WTC11 (cell line): ENCODE results near the gene MXD3. TPM values are rescaled to one million over a fixed set of nuclear protein-coding genes. Genes with fewer than 3 reads are reported as not detected.

Experiments used
- ATAC-seq: fragments of 200-7000 bp; cut with Tn5 transposase; 2 replicates; pipeline ENCODE4 v1.10.0; 2021; ENCODE audit warnings: mild to moderate bottlenecking, moderate library complexity
- CTCF ChIA-PET: fragments of 300-600 bp; sonication (Branson Sonifier 250); formaldehyde crosslinking; loops from one replicate; lab custom pipeline; 2021; ENCODE audit warnings: antibody characterized with exemption; lab: Charles Lee
- POLR2A ChIA-PET: fragments of 350-600 bp; sonication (Branson Sonifier 250); formaldehyde crosslinking; loops from one replicate; lab custom pipeline; 2021; ENCODE audit warnings: antibody characterized with exemption; lab: Charles Lee
- DNase-seq: peaks from one replicate; pipeline ENCODE4 v3.0.0; 2021; ENCODE audit warnings: low spot score
- H3K27ac Mint-ChIP-seq: 2 replicates; pipeline ENCODE4 v1.8.0; 2021; ENCODE audit warnings: mixed read lengths
- H3K27me3 Mint-ChIP-seq: 2 replicates; pipeline ENCODE4 v1.8.0; 2021; ENCODE audit warnings: low read depth, mild to moderate bottlenecking, moderate library complexity, mixed read lengths
- H3K36me3 Mint-ChIP-seq: 2 replicates; pipeline ENCODE4 v1.8.0; 2021; ENCODE audit warnings: mixed read lengths
- H3K4me1 Mint-ChIP-seq: 2 replicates; pipeline ENCODE4 v1.8.0; 2022; ENCODE audit warnings: mixed read lengths
- H3K4me3 Mint-ChIP-seq: 2 replicates; pipeline ENCODE4 v1.8.0; 2021; ENCODE audit warnings: mild to moderate bottlenecking, moderate library complexity, mixed read lengths
- H3K9me3 Mint-ChIP-seq: 2 replicates; pipeline ENCODE4 v1.8.0; 2021; ENCODE audit warnings: mixed read lengths
- GTF2I ChIP-seq: fragments of 250-450 bp; sonication (Bioruptor Pico); conservative IDR thresholded peaks from 2 replicates; pipeline ENCODE4 v1.4.0; 2021; ENCODE audit warnings: mild to moderate bottlenecking
- HMGA2 ChIP-seq: fragments of 250-450 bp; sonication (Bioruptor Pico); IDR thresholded peaks from 2 replicates; pipeline ENCODE4 v1.4.0; 2021; ENCODE audit warnings: mild to moderate bottlenecking, moderate library complexity
- JAZF1 ChIP-seq: fragments of 250-450 bp; sonication (Bioruptor Pico); IDR thresholded peaks from 2 replicates; pipeline ENCODE4 v1.9.0; 2021; ENCODE audit warnings: moderate library complexity, mild to moderate bottlenecking, inconsistent platforms
- JUN ChIP-seq: sonication (generic); formaldehyde crosslinking; IDR thresholded peaks from 2 replicates; pipeline ENCODE4 v1.8.0; 2023; ENCODE audit warnings: mild to moderate bottlenecking, missing genetic modification reagents
- OVOL2 ChIP-seq: fragments of 250-450 bp; sonication (Bioruptor Pico); IDR thresholded peaks from 2 replicates; pipeline ENCODE4 v1.9.0; 2021; ENCODE audit warnings: mild to moderate bottlenecking, borderline replicate concordance
- SOX15 ChIP-seq: fragments of 250-450 bp; sonication (Bioruptor Pico); IDR thresholded peaks from 2 replicates; pipeline ENCODE4 v1.9.0; 2021; ENCODE audit warnings: mild to moderate bottlenecking
- ZNF219 ChIP-seq: sonication (generic); formaldehyde crosslinking; IDR thresholded peaks from 2 replicates; pipeline ENCODE4 v1.8.0; 2023; ENCODE audit warnings: missing genetic modification reagents, mild to moderate bottlenecking, borderline replicate concordance
- total RNA-seq: library from RNA; stranded (reverse); gene quantifications from 3 replicates; pipeline ENCODE4 v1.2.3, GENCODE V29; 2021
- TF ChIP-seq, protein P1 (sequence below): sonication (generic); formaldehyde crosslinking; IDR thresholded peaks from 2 replicates; pipeline ENCODE4 v1.8.0; 2022; ENCODE audit warnings: missing genetic modification reagents
- TF ChIP-seq, protein P2 (sequence below): sonication (generic); formaldehyde crosslinking; IDR thresholded peaks from 2 replicates; pipeline ENCODE4 v1.8.1; 2023; ENCODE audit warnings: mild to moderate bottlenecking, missing genetic modification reagents
- TF ChIP-seq, protein P3 (sequence below): sonication (generic); formaldehyde crosslinking; IDR thresholded peaks from 2 replicates; pipeline ENCODE4 v1.8.0; 2022; ENCODE audit warnings: mild to moderate bottlenecking, missing genetic modification reagents
- TF ChIP-seq, protein P4 (sequence below): sonication (generic); formaldehyde crosslinking; IDR thresholded peaks from 2 replicates; pipeline ENCODE4 v1.8.1; 2023; ENCODE audit warnings: mild to moderate bottlenecking, missing genetic modification reagents, borderline replicate concordance
- TF ChIP-seq, protein P5 (sequence below): sonication (generic); formaldehyde crosslinking; IDR thresholded peaks from 2 replicates; pipeline ENCODE4 v1.8.1; 2022; ENCODE audit warnings: missing genetic modification reagents, borderline replicate concordance
- TF ChIP-seq, protein P6 (sequence below): sonication (generic); formaldehyde crosslinking; IDR thresholded peaks from 2 replicates; pipeline ENCODE4 v1.8.1; 2023; ENCODE audit warnings: mild to moderate bottlenecking, missing genetic modification reagents, moderate library complexity
- TF ChIP-seq, protein P7 (sequence below): fragments of 250-450 bp; sonication (Bioruptor Pico); IDR thresholded peaks from 2 replicates; pipeline ENCODE4 v1.9.0; 2021; ENCODE audit warnings: mild to moderate bottlenecking, borderline replicate concordance

The MXD3 gene
- total RNA-seq, 1 experiment from 2014 or later = 25.7 TPM

DNA sequence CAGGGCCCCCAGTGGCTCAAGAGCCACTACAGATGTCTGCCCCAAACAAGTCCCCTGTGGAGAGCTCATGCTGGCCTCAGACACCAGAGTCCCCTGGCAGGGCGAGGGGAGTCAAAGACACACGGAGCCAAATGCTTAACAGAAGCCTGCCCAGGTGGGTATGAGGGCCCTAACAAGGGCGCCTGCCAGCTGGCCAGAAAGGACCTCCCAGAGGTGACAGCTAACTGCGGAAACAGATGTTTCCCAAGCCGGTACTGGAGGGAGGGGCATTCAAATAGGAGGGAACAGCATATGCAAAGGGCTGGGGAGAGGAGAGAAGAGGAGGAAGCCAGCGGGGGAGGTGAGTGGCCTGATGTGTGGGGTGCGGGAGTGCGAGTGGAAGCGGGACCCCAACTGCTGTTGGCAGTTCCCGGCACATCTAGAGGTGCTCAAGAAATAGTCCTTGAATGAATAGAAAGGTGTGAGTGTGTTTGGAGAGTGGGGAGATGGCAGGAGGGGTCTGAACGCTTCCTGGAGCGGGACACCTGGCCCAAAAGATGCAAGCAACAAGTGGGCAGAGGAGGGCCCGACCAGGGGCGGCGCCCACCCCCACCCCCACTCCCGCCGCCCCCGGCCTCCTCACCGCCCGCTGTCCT lies 824 bp downstream of the MXD3 start:
- ChIA-PET POLR2A (interaction anchor here (0.6 to 2.3 kb wide), 3 partner anchors 59 to 177 kb away, joined by 3 to 8 read pairs (median 4); no protein-coding TSS in a partner anchor), CTCF (interaction anchor here (0.6 to 4.5 kb wide), 37 partner anchors 8 to 507 kb away, joined by 3 to 91 read pairs (median 13); partner anchors contain the start of genes FGFR4, LMAN2, NSD1 and PFN3)
- ATAC-seq (no peak), DNase-seq (no peak)
- Mint-ChIP-seq H3K4me1 (peaks cover 18% of the 10 kb centered on the region), H3K27me3 (no peaks in the 10 kb centered on the region), H3K9me3 (no peaks in the 10 kb centered on the region), H3K4me3 (peak overlapping the region; percentile 84), H3K27ac (no peak overlapping the region), H3K36me3 (peaks cover 13% of the 10 kb centered on the region)
- TF ChIP-seq JUN (CRISPR knock-in tag) (no peak), GTF2I (CRISPR knock-in tag) (no peak)
- TF ChIP-seq, protein P1, sequence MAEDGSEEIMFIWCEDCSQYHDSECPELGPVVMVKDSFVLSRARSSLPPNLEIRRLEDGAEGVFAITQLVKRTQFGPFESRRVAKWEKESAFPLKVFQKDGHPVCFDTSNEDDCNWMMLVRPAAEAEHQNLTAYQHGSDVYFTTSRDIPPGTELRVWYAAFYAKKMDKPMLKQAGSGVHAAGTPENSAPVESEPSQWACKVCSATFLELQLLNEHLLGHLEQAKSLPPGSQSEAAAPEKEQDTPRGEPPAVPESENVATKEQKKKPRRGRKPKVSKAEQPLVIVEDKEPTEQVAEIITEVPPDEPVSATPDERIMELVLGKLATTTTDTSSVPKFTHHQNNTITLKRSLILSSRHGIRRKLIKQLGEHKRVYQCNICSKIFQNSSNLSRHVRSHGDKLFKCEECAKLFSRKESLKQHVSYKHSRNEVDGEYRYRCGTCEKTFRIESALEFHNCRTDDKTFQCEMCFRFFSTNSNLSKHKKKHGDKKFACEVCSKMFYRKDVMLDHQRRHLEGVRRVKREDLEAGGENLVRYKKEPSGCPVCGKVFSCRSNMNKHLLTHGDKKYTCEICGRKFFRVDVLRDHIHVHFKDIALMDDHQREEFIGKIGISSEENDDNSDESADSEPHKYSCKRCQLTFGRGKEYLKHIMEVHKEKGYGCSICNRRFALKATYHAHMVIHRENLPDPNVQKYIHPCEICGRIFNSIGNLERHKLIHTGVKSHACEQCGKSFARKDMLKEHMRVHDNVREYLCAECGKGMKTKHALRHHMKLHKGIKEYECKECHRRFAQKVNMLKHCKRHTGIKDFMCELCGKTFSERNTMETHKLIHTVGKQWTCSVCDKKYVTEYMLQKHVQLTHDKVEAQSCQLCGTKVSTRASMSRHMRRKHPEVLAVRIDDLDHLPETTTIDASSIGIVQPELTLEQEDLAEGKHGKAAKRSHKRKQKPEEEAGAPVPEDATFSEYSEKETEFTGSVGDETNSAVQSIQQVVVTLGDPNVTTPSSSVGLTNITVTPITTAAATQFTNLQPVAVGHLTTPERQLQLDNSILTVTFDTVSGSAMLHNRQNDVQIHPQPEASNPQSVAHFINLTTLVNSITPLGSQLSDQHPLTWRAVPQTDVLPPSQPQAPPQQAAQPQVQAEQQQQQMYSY (CRISPR knock-in tag) = no peak
- TF ChIP-seq, protein P2, sequence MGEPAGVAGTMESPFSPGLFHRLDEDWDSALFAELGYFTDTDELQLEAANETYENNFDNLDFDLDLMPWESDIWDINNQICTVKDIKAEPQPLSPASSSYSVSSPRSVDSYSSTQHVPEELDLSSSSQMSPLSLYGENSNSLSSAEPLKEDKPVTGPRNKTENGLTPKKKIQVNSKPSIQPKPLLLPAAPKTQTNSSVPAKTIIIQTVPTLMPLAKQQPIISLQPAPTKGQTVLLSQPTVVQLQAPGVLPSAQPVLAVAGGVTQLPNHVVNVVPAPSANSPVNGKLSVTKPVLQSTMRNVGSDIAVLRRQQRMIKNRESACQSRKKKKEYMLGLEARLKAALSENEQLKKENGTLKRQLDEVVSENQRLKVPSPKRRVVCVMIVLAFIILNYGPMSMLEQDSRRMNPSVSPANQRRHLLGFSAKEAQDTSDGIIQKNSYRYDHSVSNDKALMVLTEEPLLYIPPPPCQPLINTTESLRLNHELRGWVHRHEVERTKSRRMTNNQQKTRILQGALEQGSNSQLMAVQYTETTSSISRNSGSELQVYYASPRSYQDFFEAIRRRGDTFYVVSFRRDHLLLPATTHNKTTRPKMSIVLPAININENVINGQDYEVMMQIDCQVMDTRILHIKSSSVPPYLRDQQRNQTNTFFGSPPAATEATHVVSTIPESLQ (CRISPR knock-in tag) = no peak

DNA sequence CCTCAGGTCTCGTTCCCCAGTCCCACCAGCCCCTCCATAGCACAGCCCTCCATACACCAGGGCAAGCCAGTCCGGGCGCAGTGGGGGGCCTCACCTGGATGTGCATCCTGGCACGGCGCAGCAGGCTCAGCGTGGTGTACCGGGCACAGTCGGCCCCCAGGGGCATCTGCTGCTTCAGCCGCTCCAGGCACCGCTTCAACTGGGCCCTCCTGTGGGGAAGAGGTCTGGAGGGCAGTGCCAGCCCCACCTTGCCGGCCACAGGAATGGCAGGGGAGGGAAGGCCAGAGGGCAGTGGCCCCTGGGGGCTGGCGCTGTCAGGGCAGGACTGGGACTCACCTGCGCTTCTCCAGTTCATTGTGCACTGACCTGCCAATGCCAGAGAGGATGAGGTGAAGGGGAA lies 1.4 kb downstream of the MXD3 start:
- ATAC-seq = no peak
- POLR2A ChIA-PET = interaction anchor here (0.6 to 1.2 kb wide), 4 partner anchors 137 to 211 kb away, joined by 3 to 6 read pairs (median 4); no protein-coding TSS in a partner anchor
- TF ChIP-seq, protein P3, sequence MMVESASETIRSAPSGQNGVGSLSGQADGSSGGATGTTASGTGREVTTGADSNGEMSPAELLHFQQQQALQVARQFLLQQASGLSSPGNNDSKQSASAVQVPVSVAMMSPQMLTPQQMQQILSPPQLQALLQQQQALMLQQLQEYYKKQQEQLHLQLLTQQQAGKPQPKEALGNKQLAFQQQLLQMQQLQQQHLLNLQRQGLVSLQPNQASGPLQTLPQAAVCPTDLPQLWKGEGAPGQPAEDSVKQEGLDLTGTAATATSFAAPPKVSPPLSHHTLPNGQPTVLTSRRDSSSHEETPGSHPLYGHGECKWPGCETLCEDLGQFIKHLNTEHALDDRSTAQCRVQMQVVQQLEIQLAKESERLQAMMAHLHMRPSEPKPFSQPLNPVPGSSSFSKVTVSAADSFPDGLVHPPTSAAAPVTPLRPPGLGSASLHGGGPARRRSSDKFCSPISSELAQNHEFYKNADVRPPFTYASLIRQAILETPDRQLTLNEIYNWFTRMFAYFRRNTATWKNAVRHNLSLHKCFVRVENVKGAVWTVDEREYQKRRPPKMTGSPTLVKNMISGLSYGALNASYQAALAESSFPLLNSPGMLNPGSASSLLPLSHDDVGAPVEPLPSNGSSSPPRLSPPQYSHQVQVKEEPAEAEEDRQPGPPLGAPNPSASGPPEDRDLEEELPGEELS = no peak
- no peak for TF ChIP-seq OVOL2 (CRISPR knock-in tag)
- no peak for TF ChIP-seq JAZF1 (CRISPR knock-in tag)
- TF ChIP-seq, protein P4, sequence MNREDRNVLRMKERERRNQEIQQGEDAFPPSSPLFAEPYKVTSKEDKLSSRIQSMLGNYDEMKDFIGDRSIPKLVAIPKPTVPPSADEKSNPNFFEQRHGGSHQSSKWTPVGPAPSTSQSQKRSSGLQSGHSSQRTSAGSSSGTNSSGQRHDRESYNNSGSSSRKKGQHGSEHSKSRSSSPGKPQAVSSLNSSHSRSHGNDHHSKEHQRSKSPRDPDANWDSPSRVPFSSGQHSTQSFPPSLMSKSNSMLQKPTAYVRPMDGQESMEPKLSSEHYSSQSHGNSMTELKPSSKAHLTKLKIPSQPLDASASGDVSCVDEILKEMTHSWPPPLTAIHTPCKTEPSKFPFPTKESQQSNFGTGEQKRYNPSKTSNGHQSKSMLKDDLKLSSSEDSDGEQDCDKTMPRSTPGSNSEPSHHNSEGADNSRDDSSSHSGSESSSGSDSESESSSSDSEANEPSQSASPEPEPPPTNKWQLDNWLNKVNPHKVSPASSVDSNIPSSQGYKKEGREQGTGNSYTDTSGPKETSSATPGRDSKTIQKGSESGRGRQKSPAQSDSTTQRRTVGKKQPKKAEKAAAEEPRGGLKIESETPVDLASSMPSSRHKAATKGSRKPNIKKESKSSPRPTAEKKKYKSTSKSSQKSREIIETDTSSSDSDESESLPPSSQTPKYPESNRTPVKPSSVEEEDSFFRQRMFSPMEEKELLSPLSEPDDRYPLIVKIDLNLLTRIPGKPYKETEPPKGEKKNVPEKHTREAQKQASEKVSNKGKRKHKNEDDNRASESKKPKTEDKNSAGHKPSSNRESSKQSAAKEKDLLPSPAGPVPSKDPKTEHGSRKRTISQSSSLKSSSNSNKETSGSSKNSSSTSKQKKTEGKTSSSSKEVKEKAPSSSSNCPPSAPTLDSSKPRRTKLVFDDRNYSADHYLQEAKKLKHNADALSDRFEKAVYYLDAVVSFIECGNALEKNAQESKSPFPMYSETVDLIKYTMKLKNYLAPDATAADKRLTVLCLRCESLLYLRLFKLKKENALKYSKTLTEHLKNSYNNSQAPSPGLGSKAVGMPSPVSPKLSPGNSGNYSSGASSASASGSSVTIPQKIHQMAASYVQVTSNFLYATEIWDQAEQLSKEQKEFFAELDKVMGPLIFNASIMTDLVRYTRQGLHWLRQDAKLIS (CRISPR knock-in tag) = no peak
- TF ChIP-seq HMGA2 (CRISPR knock-in tag) = no peak
- no peak for TF ChIP-seq SOX15
- TF ChIP-seq, protein P5, sequence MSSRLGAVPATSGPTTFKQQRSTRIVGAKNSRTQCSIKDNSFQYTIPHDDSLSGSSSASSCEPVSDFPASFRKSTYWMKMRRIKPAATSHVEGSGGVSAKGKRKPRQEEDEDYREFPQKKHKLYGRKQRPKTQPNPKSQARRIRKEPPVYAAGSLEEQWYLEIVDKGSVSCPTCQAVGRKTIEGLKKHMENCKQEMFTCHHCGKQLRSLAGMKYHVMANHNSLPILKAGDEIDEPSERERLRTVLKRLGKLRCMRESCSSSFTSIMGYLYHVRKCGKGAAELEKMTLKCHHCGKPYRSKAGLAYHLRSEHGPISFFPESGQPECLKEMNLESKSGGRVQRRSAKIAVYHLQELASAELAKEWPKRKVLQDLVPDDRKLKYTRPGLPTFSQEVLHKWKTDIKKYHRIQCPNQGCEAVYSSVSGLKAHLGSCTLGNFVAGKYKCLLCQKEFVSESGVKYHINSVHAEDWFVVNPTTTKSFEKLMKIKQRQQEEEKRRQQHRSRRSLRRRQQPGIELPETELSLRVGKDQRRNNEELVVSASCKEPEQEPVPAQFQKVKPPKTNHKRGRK (CRISPR knock-in tag) = no peak
- TF ChIP-seq GTF2I (CRISPR knock-in tag) = no peak
- TF ChIP-seq, protein P6, sequence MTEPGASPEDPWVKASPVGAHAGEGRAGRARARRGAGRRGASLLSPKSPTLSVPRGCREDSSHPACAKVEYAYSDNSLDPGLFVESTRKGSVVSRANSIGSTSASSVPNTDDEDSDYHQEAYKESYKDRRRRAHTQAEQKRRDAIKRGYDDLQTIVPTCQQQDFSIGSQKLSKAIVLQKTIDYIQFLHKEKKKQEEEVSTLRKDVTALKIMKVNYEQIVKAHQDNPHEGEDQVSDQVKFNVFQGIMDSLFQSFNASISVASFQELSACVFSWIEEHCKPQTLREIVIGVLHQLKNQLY = no peak
- TF ChIP-seq, protein P7, sequence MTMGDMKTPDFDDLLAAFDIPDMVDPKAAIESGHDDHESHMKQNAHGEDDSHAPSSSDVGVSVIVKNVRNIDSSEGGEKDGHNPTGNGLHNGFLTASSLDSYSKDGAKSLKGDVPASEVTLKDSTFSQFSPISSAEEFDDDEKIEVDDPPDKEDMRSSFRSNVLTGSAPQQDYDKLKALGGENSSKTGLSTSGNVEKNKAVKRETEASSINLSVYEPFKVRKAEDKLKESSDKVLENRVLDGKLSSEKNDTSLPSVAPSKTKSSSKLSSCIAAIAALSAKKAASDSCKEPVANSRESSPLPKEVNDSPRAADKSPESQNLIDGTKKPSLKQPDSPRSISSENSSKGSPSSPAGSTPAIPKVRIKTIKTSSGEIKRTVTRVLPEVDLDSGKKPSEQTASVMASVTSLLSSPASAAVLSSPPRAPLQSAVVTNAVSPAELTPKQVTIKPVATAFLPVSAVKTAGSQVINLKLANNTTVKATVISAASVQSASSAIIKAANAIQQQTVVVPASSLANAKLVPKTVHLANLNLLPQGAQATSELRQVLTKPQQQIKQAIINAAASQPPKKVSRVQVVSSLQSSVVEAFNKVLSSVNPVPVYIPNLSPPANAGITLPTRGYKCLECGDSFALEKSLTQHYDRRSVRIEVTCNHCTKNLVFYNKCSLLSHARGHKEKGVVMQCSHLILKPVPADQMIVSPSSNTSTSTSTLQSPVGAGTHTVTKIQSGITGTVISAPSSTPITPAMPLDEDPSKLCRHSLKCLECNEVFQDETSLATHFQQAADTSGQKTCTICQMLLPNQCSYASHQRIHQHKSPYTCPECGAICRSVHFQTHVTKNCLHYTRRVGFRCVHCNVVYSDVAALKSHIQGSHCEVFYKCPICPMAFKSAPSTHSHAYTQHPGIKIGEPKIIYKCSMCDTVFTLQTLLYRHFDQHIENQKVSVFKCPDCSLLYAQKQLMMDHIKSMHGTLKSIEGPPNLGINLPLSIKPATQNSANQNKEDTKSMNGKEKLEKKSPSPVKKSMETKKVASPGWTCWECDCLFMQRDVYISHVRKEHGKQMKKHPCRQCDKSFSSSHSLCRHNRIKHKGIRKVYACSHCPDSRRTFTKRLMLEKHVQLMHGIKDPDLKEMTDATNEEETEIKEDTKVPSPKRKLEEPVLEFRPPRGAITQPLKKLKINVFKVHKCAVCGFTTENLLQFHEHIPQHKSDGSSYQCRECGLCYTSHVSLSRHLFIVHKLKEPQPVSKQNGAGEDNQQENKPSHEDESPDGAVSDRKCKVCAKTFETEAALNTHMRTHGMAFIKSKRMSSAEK (CRISPR knock-in tag) = no peak
- no peak for TF ChIP-seq ZNF219 (CRISPR knock-in tag)

More for the DNA sequence above, 1.4 kb downstream of the MXD3 start:
- Mint-ChIP-seq H3K4me1 (peaks cover 18% of the 10 kb centered on the region), H3K27me3 (no peaks in the 10 kb centered on the region), H3K9me3 (no peaks in the 10 kb centered on the region), H3K4me3 (peak overlapping the region; percentile 84; the same call in 1 of the 2 replicates), H3K36me3 (peaks cover 18% of the 10 kb centered on the region), H3K27ac (no peak overlapping the region)
- CTCF ChIA-PET = interaction anchor here (0.6 to 4.5 kb wide), 79 partner anchors 9 to 663 kb away, joined by 3 to 91 read pairs (median 5); partner anchors contain the start of genes FGFR4, GRK6, LMAN2 and NSD1
- DNase-seq = no peak
